AG04449 (cell line): ENCODE results near the gene PXDN.
"Not testable (repeated sequence)": the region's sequence is repeated elsewhere in the genome, so short reads cannot be mapped to it uniquely, and the experiment has no call there.

Experiments used
- CTCF ChIA-PET: fragments of 350-600 bp; formaldehyde crosslinking; extraction: SDS; loops from one replicate; lab custom pipeline; 2021; ENCODE audit warnings: antibody characterized with exemption; lab: Yijun Ruan, JAX
- POLR2A ChIA-PET: fragments of 400-600, 350-600 bp; formaldehyde crosslinking; extraction: SDS; loops from one replicate; lab custom pipeline; 2020; ENCODE audit warnings: antibody characterized with exemption, inconsistent platforms; lab: Yijun Ruan, JAX
- DNase-seq: peaks from one replicate; pipeline ENCODE4 v3.0.0-alpha.2; 2010; ENCODE audit warnings: low read depth, low spot score
- H3K4me3 ChIP-seq: 2 replicates; pipeline ENCODE4 v1.5.1; 2011; ENCODE audit warnings: low read depth, mild to moderate bottlenecking, control low read depth, low read length
- CTCF ChIP-seq: IDR thresholded peaks from one replicate; pipeline ENCODE4 v1.5.1; 2011; ENCODE audit warnings: mild to moderate bottlenecking, moderate library complexity, low read length, control low read depth, inconsistent platforms; ENCODE audit not compliant: insufficient read depth; ENCODE audit errors: missing control alignments

Gene PXDN

GRCh38 chr2:1713142-1713838 lies 31.0 kb downstream of the PXDN start:
- no peak overlapping the region for H3K4me3 ChIP-seq
- DNase-seq = no peak
- POLR2A ChIA-PET = no interaction called here
- no peak for TF ChIP-seq CTCF
- CTCF ChIA-PET = no interaction called here

GRCh38 chr2:1709946-1710560 lies 34.3 kb downstream of the PXDN start:
- no peak for TF ChIP-seq CTCF
- ChIA-PET CTCF (interaction anchor here (1.1 kb wide), 1 partner anchor 59 kb away, joined by 3 read pairs; no protein-coding TSS in a partner anchor), POLR2A (no interaction called here)
- no peak overlapping the region for H3K4me3 ChIP-seq
- no peak for DNase-seq

GRCh38 chr2:1709335-1709605 lies 35.0 kb downstream of the PXDN start:
- ChIA-PET POLR2A (no interaction called here), CTCF (interaction anchor here (2.1 to 2.6 kb wide), 2 partner anchors 12 to 41 kb away, joined by 9 to 13 read pairs; no protein-coding TSS in a partner anchor)
- DNase-seq = no peak
- no peak for TF ChIP-seq CTCF
- H3K4me3 ChIP-seq = no peak overlapping the region

GRCh38 chr2:1708476-1709334 lies 35.6 kb downstream of the PXDN start:
- DNase-seq = no peak
- ChIA-PET CTCF (interaction anchor here (0.8 to 2.6 kb wide), 6 partner anchors 12 to 155 kb away, joined by 3 to 13 read pairs (median 4); no protein-coding TSS in a partner anchor), POLR2A (no interaction called here)
- no peak for TF ChIP-seq CTCF
- H3K4me3 ChIP-seq = no peak overlapping the region

GRCh38 chr2:1707771-1708418 lies 36.4 kb downstream of the PXDN start:
- CTCF ChIA-PET = interaction anchor here (0.8 to 2.6 kb wide), 7 partner anchors 11 to 154 kb away, joined by 3 to 13 read pairs (median 3); no protein-coding TSS in a partner anchor
- DNase-seq = no peak
- TF ChIP-seq CTCF = no peak
- peak overlapping the region; percentile 23 for H3K4me3 ChIP-seq
- POLR2A ChIA-PET = interaction anchor here (0.8 kb wide), 1 partner anchor 24 kb away, joined by 3 read pairs; no protein-coding TSS in a partner anchor

GRCh38 chr2:1706089-1706841 lies 38.0 kb downstream of the PXDN start:
- POLR2A ChIA-PET, H3K4me3 ChIP-seq, CTCF ChIA-PET, DNase-seq: not testable (repeated sequence)
